ENCODE measurements around the gene R3HDM4.
"Not testable (repeated sequence)": the region's sequence is repeated elsewhere in the genome, so short reads cannot be mapped to it uniquely, and the experiment has no call there.

R3HDM4 gene

DNA sequence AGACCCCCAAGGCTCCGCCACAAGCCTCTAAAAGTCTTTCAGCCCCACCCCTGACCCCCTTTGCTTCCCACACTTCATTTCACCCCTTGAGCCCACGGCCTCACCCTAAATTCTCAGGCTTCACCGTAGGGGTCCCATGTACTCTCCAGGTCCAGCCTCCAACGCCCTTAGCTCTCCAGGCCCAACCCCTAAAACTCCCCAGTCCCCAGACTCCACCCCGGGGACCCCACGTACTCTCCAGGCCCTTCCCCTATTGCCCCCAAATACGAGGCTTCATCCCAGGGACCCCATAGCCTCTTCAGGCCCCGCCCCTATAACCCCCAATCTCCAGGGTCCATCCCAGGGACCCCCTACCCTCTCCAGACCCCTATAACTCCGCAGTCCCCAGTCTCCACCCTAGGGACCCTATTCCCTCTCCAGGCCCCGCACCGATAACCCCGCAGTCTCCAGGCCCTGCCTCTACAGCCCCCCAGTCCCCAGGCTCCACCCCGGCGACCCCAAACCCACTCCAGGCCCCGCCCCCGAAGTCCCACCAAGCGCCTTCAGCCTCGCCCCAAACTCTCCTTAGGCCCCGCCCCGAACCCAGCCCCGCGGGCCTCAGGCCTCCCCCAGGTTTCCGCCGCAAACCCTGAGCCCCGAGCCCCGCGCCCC is 20.7 kb downstream of the R3HDM4 start:
- DNase-seq (ENCODE audit: low spot score) = no peak

DNA sequence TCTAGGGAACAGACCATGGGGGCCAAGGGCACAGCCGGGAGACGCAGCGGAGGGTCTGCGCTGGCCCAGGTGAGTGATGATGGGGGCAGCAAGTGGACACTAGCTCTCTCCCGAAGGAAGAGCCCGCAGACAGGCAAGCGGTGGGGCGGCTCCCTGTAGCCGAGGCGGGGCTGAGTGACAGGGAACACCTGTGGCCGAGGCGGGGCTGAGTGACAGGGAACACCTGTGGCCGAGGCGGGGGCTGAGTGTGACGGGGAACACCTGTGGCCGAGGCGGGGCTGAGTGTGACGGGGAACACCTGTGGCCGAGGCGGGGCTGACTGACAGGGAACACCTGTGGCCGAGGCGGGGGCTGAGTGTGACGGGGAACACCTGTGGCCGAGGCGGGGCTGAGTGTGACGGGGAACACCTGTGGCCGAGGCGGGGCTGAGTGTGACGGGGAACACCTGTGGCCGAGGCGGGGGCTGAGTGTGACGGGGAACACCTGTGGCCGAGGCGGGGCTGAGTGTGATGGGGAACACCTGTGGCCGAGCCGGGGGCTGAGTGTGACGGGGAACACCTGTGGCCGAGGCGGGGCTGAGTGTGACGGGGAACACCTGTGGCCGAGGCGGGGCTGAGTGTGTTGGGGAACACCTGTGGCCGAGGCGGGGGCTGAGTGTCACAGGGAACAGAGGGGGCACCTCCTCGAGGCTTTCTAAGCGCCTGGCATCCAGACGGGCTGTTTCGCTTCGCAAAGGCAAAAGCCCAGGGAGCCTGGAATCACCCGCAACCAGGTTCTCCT is 21.4 kb downstream of the R3HDM4 start:
- not testable (repeated sequence) for DNase-seq (ENCODE audit: low spot score)

DNA sequence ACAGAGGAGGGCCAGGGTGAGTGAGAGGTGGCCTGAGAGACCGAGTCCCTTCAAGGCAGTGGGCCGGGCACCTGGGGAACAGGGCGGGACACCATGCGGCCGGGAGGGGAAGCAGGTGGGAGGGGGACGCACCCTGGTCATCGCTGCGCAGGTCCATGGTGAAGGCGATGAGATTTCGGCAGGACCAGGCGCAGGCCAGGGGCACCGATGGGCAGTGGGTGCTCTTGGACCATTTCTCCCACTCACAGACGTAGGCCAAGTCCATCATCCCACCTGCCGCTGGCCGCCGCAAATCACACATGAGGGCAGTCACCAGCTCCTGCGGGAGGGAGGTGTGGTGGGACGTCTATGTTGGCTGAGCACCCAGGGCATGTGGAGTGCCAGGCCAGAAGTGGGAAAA is 22.2 kb downstream of the R3HDM4 start:
- DNase-seq (ENCODE audit: low spot score) = no peak

DNA sequence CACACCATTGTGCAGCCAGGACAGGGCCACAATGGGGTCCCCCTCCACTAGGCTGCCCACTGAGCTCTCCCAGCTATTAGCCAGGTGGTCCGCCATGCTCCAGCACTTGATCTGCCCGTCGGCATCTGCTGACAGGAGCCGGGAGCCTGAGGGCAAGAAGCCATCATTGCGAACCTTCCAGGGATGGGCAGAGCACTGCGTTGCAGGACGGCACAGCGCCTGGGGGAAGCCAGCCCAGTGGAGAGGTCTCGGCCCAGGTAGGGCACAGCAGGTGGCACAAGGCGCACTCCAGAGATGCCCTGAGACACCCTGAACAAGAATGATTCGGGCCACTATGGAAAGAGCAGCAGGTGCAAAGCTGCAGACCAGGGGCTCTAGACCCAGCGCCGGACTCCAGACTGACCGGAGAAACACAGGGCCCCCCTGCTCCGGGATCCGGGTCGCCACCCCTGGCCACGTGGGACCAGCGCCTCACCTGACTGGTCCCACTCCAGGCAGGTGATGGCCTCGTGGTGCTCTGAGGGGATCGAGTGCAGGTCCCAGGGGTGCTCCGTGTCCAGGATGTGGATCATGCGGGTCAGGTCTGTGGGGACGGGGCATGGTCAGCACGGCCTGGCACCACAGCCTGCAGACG is 23.2 kb downstream of the R3HDM4 start:
- no peak for DNase-seq (ENCODE audit: low spot score)

DNA sequence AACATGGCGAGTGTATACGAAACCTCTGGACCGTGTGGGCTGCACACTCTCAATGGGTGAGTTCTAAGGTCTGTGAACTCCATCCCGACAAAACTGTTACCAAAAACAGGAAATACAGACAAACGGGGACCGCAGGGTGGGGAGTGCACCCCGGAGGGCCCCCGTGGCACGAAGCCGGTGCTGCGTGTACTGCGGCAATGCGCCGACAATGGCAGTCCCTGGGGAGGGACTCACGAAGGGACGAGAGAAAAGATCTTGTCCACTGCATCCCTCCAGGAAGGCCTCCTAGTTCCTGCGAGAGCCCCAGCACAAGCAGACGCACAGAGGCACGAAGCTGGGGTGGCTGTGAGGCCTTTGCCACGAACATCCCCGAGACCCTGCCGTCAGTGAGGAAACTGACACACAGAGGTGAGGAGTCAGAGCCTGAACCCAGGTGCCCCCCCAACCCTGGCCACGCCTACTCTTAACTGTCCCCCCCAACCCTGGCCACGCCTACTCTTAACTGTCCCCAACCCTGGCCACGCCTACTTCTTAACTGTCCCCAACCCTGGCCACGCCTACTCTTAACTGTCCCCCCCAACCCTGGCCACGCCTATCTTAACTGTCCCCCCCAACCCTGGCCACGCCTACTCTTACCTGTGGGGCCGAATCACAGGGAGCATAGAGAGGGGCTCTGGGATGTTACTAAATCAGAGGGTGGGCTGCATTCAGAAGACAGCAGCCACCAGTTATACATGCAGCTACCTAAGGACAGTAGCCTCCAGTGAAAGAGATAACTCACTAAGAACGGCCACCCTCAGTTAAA is 24.2 kb downstream of the R3HDM4 start:
- no peak for DNase-seq (ENCODE audit: low spot score)

DNA sequence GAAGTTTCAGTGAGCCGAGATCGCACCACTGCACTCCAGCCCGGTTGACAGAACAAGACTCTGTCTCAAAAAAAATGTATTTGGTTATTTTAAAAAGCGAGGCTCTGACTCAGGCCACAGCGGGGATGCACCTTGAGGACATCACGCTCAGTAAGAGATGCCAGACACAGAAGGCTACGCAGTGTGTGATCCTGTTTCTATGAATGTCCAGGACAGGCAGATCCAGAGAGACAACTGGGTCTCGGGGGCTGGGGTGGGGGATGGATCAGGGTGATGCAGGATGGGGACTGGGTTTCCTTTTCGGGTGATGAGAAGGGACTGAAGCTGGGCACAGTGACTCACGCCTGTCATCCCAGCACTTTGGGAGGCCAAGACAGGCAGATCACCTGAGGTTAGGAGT is 25.4 kb downstream of the R3HDM4 start:
- no peak for DNase-seq (ENCODE audit: low spot score)

DNA sequence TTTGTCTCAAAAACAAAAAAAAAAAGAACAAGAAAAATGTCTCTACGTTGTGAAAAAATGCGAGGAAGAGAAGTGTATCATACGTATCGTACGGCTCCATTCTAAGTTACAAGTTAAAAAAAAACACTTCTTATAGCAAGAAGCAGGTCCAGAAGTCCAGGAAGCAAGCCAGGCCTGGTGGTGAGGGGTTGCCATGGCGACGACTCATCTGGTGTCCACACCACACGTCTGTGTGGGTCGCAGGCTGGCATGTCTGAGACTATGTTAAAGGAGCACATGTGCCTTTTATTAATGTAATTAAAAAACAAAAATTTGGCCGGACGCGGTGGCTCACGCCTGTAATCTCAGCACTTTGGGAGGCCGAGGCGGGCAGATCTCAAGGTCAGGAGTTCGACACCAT is 25.9 kb downstream of the R3HDM4 start:
- DNase-seq (ENCODE audit: low spot score) = no peak

DNA sequence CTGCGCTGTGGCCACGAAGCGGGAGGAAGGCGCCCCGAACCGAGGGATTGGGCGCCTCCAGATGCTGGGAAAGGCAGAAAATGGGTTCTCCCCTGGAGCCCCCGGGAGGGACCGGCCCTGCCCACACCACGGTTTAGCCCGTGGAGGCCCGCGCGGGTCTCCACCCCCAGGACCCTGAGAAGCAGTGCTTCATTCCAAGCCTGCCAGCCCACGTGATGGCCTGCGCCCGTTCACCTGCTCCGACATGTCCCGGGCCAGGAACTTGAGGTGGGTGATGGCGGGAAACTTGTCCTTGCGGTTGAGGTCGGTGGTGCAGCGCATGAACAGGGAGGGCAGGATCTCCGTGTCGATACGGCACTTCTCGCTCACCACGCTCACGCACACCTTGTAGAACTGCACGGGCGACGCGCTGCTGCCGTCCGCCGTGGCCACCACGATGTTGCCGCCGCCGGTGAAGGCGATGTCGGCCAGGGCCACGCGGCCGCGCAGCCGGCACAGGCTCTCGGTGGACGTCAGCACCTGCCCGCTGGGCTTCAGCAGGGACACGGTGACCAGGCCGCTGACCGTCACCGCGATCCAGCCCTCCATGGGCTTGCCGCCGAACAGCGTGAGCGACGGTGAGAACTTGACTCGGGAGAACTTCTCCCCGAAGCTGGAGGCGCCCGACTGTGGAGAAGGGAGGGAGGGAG is 27.3 kb downstream of the R3HDM4 start:
- DNase-seq (ENCODE audit: low spot score) = no peak

DNA sequence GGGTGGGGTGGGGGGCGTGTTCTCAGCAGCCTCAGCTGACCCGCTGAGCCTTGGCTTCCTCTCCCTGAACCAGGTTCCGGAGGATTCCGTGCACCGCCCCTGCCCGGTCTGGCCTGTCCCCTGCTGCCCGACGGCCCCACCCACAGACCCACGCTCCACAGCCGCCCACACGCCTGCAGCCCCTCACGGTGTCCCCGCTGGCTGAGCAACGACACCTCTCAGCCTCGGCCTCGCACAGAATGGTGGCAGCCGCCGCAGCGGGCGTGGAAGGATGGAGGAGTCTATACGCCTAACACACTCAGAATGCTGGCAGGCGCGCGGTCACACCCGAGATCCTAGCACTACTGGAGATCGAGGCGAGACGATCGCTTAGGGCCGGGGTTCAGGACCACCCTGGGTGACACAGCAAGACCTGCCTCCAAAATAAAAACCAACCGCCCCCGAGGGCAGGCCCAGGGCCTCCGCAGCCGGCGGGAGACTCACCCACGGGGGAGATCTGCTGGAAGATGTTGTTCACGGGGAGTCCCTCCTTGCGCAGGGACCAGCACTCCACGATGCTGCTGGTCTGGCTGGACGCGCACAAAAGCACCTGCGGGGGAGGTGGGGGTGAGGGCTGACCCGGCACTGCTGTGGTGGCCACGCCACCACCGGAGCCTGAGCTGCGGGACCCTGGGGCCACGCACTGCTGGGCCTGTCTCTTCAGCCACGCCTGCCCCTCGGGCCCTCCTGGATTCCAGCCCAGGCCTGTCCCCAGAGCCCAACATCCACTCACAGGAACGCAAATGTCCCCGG is 28.4 kb downstream of the R3HDM4 start:
- no peak for DNase-seq (ENCODE audit: low spot score)

DNA sequence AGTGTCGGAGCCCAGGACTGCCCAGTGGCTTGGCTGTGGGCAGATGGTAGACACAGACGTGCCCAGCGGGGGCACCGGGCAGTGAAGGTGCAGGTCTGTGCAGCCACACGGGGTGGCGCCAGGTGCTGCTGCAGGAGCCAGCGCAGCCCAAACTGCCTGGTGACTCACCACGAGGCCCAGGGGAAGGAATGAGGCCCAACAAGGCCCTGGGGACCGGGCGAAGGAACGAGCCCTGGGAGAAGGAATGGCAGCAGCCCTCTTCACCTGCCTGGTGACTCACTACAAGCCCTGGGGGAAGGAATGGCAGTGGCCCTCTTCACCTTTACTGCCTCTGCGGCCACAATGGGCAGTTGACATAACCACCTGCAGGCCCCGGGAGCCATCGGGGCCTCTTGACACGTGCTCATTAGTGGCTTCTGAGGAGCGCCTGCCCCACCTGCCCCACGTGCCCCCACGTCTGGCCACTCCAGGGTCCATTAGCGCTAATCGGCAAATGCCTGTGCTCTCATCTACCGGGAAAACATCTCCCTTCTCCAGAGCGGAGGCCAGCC is 29.3 kb downstream of the R3HDM4 start:
- peak; percentile 54 for DNase-seq (ENCODE audit: low spot score)

DNA sequence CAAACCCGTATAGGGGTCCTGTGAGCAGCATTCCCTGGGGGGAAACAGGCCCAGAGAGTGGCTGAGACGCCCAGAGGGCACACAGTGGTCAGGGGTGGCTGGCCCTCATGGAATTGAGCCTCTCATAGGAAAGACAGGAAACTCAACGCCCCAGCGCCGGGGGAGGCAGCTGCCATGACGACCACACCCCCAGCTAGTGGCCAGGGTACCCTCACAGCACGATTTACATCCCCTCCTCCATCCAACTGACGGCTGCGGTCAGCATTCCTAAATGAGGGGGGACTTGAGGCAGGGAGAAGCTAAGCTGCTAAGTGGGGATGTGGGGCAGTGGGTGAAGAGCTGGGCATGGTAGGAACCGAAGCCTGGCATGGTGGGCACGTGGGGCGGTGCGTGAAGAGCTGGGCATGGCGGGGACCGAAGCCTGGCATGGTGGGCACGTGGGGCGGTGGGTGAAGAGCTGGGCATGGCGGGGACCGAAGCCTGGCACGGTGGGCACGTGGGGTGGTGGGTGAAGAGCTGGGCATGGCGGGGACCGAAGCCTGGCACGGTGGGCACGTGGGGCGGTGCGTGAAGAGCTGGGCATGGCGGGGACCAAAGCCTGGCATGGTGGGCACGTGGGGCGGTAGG is 30.0 kb downstream of the R3HDM4 start:
- no peak for DNase-seq (ENCODE audit: low spot score)

DNA sequence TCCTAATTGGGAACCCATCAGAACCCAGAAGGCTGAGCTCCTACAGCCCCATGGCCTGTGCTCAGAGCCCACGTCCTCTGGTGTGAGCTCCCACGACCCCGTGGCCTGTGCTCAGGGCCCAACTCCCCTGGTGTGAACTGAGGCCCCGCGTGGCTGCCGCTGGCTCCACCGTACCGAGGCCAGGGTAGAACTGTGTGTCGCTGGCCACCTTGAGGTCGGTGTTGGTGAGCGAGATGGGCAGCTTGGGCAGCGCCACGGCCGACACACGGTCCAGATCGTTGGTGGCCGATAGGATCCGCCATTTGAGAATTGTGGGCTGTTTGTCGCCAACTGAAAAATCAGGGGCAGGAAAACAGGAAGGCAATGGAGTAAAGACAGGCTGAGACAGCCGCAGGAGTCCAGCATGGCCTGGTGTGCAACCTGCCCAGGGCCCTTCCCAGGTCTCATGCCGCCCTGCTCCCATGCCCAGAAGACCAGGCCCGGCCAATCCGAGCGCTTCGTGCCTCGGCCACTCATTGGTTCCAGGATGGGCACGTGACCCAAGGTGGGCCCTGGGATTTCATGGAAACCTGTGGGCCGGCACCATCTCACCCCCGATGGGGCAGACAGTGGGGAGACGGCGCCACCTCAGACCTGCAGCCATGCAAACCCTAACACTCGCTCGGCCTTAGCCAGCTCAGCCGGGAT is 31.5 kb downstream of the R3HDM4 start:
- no peak for DNase-seq (ENCODE audit: low spot score)

DNA sequence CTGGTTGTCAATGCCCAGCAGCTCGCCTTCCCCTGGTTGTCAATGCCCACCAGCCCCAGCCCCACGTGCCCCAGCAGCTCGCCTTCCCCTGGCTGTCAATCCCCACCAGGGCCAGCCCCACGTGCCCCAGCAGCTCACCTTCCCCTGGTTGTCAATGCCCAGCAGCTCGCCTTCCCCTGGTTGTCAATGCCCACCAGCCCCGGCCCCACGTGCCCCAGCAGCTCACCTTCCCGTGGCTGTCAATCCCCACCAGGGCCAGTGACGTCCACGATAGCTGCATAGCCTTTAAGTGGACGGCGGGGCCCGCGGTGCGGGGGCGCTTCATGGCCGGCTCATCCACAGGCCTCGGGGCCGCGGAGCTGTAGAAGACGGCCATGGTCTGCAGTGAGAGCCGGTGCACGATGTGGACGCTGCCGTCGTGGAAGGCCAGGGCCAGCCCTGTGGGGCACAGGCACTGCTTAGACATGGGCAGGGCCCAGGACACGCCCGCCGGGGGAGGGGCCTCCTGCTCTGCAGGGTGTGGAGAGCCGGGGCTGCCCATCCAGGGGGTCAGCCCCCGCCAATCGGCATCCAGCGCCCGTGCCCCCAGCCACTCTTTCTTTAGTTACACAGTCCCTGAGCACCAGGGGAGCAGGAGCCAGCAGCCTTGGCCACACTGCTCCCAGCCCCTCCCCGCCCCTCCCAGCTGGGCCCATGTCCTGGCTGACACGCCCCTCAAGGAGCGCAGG is 33.1 kb downstream of the R3HDM4 start:
- peak; percentile 53 for DNase-seq (ENCODE audit: low spot score)

DNA sequence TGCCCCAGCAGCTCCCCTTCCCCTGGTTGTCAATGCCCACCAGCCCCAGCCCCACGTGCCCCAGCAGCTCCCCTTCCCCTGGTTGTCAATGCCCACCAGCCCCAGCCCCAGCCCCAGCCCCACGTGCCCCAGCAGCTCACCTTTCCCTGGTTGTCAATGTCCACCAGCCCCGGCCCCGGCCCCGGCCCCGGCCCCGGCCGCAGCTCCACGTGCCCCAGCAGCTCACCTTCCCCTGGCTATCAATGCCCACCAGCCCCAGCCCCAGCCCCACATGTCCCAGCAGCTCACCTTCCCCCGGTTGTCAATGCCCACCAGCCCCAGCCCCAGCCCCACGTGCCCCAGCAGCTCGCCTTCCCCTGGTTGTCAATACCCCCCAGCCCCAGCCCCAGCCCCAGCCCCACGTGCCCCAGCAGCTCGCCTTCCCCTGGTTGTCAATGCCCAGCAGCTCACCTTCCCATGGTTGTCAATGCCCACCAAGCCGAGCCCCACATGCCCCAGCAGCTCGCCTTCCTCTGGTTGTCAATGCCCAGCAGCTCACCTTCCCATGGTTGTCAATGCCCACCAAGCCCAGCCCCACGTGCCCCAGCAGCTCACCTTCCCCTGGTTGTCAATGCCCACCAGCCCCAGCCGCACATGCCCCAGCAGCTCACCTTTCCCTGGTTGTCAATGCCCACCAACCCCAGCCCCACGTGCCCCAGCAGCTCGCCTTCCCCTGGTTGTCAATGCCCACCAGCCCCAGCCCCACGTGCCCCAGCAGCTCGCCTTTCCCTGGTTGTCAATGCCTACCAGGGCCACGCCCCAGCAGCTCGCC is 34.1 kb downstream of the R3HDM4 start:
- not testable (repeated sequence) for DNase-seq (ENCODE audit: low spot score)

DNA sequence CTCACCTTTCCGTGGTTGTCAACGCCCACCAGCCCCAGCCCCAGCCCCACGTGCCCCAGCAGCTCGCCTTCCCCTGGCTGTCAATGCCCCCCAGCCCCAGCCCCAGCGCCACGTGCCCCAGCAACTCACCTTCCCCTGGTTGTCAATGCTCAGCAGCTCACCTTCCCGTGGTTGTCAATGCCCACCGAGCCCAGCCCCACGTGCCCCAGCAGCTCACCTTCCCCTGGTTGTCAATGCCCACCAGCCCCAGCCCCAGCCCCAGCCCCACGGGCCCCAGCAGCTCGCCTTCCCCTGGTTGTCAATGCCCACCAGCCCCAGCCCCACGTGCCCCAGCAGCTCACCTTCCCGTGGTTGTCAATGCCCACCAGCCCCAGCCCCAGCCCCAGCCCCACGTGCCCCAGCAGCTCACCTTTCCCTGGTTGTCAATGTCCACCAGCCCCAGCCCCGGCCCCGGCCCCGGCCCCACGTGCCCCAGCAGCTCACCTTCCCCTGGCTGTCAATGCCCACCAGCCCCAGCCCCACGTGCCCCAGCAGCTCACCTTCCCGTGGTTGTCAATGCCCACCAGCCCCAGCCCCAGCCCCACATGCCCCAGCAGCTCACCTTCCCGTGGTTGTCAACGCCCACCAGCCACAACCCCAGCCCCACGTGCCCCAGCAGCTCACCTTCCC is 34.9 kb downstream of the R3HDM4 start:
- DNase-seq (ENCODE audit: low spot score) = not testable (repeated sequence)

DNA sequence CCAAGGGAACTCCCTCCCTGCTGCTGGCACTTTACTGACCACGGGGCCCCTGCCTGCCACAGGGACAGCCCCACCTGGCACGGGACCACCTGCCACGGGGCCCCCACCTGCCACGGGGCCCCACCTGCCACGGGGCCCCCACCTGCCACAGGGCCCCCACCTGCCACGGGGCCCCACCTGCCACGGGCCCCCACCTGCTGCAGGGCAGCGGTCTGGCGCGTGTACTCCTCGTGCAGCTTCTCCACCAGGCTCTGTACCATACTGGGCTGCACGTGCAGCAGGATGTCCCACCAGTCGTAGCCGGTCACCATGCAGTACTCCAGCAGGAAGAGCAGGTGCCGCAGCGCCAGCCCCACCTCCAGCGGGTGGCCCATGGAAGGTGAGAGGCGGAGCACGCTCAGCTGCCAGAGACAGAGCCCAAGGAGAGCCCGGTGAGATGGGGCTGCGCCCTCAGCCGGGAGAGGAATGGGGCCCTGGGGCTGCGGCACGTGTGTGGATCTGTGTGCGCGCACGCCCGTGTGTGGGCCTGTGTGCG is 36.2 kb downstream of the R3HDM4 start:
- DNase-seq (ENCODE audit: low spot score) = no peak

DNA sequence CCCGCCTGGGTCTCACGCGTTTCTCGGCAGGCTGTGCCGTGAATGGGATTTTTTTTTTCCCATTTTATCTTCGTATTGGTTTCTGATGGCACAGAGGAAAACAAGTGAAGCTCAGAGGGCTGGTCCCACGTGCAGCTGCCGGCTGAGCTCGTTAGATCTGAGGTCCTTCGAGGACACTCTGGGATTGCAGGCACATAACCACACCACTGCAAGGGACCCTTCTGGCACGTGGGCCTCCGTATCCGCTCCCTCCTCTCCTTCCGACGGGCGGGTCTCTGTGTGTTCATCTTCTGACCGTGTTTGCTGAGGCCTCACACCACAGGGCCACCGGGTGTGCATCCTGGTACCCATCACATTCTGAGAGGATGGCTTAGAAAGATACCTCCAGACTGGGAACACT is 36.9 kb downstream of the R3HDM4 start:
- DNase-seq (ENCODE audit: low spot score) = no peak

Data from iPS-NIHi11 (cell line).